Body of pancreas (tissue), 4 donors: ENCODE measurements around the gene AP2A2.

ENCODE experiments used
- CTCF ChIP-seq, 7 experiments: fragments of 450-650 bp in 4 of 7; fragments of 200-600 bp in 3 of 7; sonication (generic) in 3 of 7; IDR thresholded peaks; one replicate each; pipeline ENCODE4 v1.5.1; 2016 to 2019; ENCODE audit warnings: antibody characterized with exemption in 7 of 7
- POLR2A ChIP-seq, 3 donors: fragments of 450-650 bp; IDR thresholded peaks; one replicate each; pipeline ENCODE4 v1.6.1; 2016; ENCODE audit warnings: antibody characterized with exemption in 3 of 3, mild to moderate bottlenecking in 2 of 3

DNA sequence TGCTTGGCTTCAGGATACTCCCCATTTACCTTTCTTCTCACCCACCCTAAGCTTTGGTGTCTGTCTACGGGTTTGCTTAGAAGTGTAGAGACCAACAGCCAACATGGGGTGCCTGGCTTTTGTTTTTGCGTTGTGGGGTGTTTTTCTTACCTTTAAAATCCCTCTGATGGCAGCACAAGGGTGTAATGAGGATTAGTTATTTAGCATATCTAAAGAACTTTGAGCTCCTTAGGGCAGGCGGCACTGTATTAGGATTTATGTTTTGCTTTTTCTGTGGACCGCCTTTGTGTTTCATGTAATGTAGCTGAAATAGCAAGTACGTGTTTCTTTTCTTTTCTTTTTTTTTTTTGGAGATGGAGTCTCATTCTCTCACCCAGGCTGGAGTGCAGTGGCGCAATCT is 8.9 kb downstream of the AP2A2 start:
- no peak for TF ChIP-seq CTCF (IDR thresholded peaks at IDR 0.05)
- no peak for TF ChIP-seq POLR2A (IDR thresholded peaks at IDR 0.05)
